ENCODE results near the gene GZF1. TPM values are rescaled to one million over a fixed set of nuclear protein-coding genes. Genes with fewer than 3 reads are reported as not detected.

Gene GZF1
- total and polyA plus RNA-seq, 12 donors: 8.0 to 31.7 (median 18.7) TPM

GRCh38 chr20:23362392-23363256 lies 642 bp downstream of the GZF1 start:
- peak; percentile 50 to 82 (median 69) for DNase-seq
- 3 to 10% (median 5%) methylated on average over 17 to 50 of the region's 50 CpGs for WGBS, 4 donors
- intact Hi-C loops (cut with DNase I): loop anchor here (5.0 to 10.0 kb wide), 2 partner anchors 55 to 62 kb away; partner anchors contain the start of gene NAPB (in 1 of the 2)

GRCh38 chr20:23363257-23363649 lies 1.3 kb downstream of the GZF1 start:
- WGBS, 4 donors: 38 to 53% (median 46%) methylated on average over 4 of the region's 4 CpGs
- no peak for TF ChIP-seq CTCF (IDR thresholded peaks at IDR 0.05)
- TF ChIP-seq POLR2A (IDR thresholded peaks at IDR 0.05): peak in 1 of 2 donors; percentile 16
- H3K4me3 ChIP-seq: peak overlapping the region in 2 of 4 donors; percentile 50 to 67
- peak; percentile 54 to 79 (median 66) for DNase-seq
- H3K9me3 ChIP-seq (replicated peaks in 1 of 3): no peaks in the 10 kb centered on the region
- H3K27ac ChIP-seq: peak overlapping the region; percentile 82 to 100 (median 100)
- H3K36me3 ChIP-seq (replicated peaks in 1 of 2): peaks cover 0 to 15% of the 10 kb centered on the region in 2 donors
- peaks cover 25 to 64% of the 10 kb centered on the region in 2 donors for H3K4me1 ChIP-seq (replicated peaks in 1 of 2)
- H3K27me3 ChIP-seq: no peaks in the 10 kb centered on the region
- intact Hi-C loops (cut with DNase I): loop anchor here (5.0 to 10.0 kb wide), 2 partner anchors 54 to 62 kb away; partner anchors contain the start of gene NAPB (in 1 of the 2)

More at GRCh38 chr20:23362392-23363256, 642 bp downstream of the GZF1 start:
- no peaks in the 10 kb centered on the region for H3K27me3 ChIP-seq
- no peak for TF ChIP-seq POLR2A (IDR thresholded peaks at IDR 0.05)
- TF ChIP-seq CTCF (IDR thresholded peaks at IDR 0.05): no peak
- H3K9me3 ChIP-seq (replicated peaks in 1 of 3): no peaks in the 10 kb centered on the region
- peak overlapping the region; percentile 2 to 72 (median 58) for H3K4me3 ChIP-seq
- peaks cover 25 to 57% of the 10 kb centered on the region in 2 donors for H3K4me1 ChIP-seq (replicated peaks in 1 of 2)
- peaks cover 0 to 15% of the 10 kb centered on the region in 2 donors for H3K36me3 ChIP-seq (replicated peaks in 1 of 2)
- peak overlapping the region; percentile 82 to 100 (median 100) for H3K27ac ChIP-seq

- DNase-seq: no peak
- H3K36me3 ChIP-seq (replicated peaks in 1 of 2): peaks cover 0 to 35% of the 10 kb centered on the region in 2 donors
- H3K27ac ChIP-seq: peak overlapping the region in 3 of 5 donors; percentile 5 to 36 (median 24)
- H3K4me1 ChIP-seq (replicated peaks in 1 of 2): peaks cover 25 to 68% of the 10 kb centered on the region in 2 donors
- H3K4me3 ChIP-seq: no peak overlapping the region
- 94 to 96% (median 95%) methylated on average over 62 to 65 of the region's 65 CpGs for WGBS, 4 donors
- no peaks in the 10 kb centered on the region for H3K9me3 ChIP-seq (replicated peaks in 1 of 3)
- H3K27me3 ChIP-seq: no peaks in the 10 kb centered on the region
- no peak for TF ChIP-seq POLR2A (IDR thresholded peaks at IDR 0.05)
- no peak for TF ChIP-seq CTCF (IDR thresholded peaks at IDR 0.05)
- intact Hi-C loops (cut with DNase I): loop anchor here in 1 of 2 donors (10.0 kb wide), 1 partner anchor 59 kb away; the partner anchor contains the start of gene NAPB
Observed at GRCh38 chr20:23365390-23366165, 3.6 kb downstream of the GZF1 start.

Measured in adrenal gland (tissue), 12 donors.